PC-9 (cell line): ENCODE results near the gene KLHL30. TPM values are rescaled to one million over a fixed set of nuclear protein-coding genes. Genes with fewer than 3 reads are reported as not detected.

Experiments used
- BruUV-seq: library from RNA; stranded (reverse); fragments of 400-500 nt; replicated peaks from 2 replicates; lab custom pipeline; 2021; lab: Mats Ljungman, UMichigan
- CTCF ChIA-PET: fragments of 300-600 bp; sonication (Branson Sonifier 250); formaldehyde crosslinking; loops from one replicate; lab custom pipeline; 2022; ENCODE audit warnings: antibody characterized with exemption; lab: Charles Lee
- POLR2A ChIA-PET: fragments of 300-600 bp; sonication (Branson Sonifier 250); formaldehyde crosslinking; loops from one replicate; lab custom pipeline; 2022; ENCODE audit warnings: antibody characterized with exemption; ENCODE audit not compliant: unreplicated experiment; lab: Charles Lee
- DNase-seq, 2 experiments: peaks; one replicate each; pipeline versions ENCODE4 v3.0.0 to v3.0.0-alpha.2; 2015 to 2022; ENCODE audit warnings: mixed read lengths in 1 of 2
- H2AFZ ChIP-seq: fragments of 200-600 bp; sonication (generic); 2 replicates; pipeline ENCODE4 v1.8.1; 2017; ENCODE audit warnings: antibody characterized with exemption
- H3F3A ChIP-seq: fragments of 200-600 bp; sonication (generic); 2 replicates; pipeline ENCODE4 v1.8.1; 2017; ENCODE audit warnings: antibody characterized with exemption, mild to moderate bottlenecking, low read depth; ENCODE audit not compliant: insufficient read depth
- H3K27ac ChIP-seq: fragments of 200-600 bp; sonication (generic); 2 replicates; pipeline ENCODE4 v1.6.1; 2016; ENCODE audit warnings: mixed run types
- H3K27me3 ChIP-seq: fragments of 200-600 bp; sonication (generic); 2 replicates; pipeline ENCODE4 v1.6.1; 2016; ENCODE audit warnings: low read depth, mixed run types; ENCODE audit not compliant: insufficient read depth
- H3K36me3 ChIP-seq: fragments of 200-600 bp; sonication (generic); 2 replicates; pipeline ENCODE4 v1.6.1; 2016; ENCODE audit warnings: low read depth, mixed run types
- H3K4me1 ChIP-seq: fragments of 200-600 bp; sonication (generic); replicated peaks from 2 replicates; pipeline ENCODE4 v1.6.1; 2016; ENCODE audit warnings: mixed run types; ENCODE audit not compliant: insufficient read depth
- H3K4me2 ChIP-seq: fragments of 200-600 bp; sonication (generic); 2 replicates; pipeline ENCODE4 v1.6.1; 2017; ENCODE audit warnings: mixed run types
- H3K4me3 ChIP-seq: fragments of 200-600 bp; sonication (generic); 2 replicates; pipeline ENCODE4 v1.6.1; 2016; ENCODE audit warnings: mixed run types
- H3K79me2 ChIP-seq: fragments of 200-600 bp; sonication (generic); 2 replicates; pipeline ENCODE4 v1.6.1; 2017; ENCODE audit warnings: low read depth, mixed run types
- H3K9me2 ChIP-seq: fragments of 200-600 bp; sonication (generic); 2 replicates; pipeline ENCODE4 v1.8.1; 2017; ENCODE audit warnings: mild to moderate bottlenecking; ENCODE audit not compliant: insufficient read depth
- H3K9me3 ChIP-seq: fragments of 200-600 bp; sonication (generic); 2 replicates; pipeline ENCODE4 v1.8.1; 2016; ENCODE audit warnings: low read depth; ENCODE audit not compliant: insufficient read depth
- H4K20me1 ChIP-seq: fragments of 200-600 bp; sonication (generic); 2 replicates; pipeline ENCODE4 v1.8.1; 2017; ENCODE audit not compliant: insufficient read depth
- CTCF ChIP-seq: fragments of 200-600 bp; sonication (generic); conservative IDR thresholded peaks from 2 replicates; pipeline ENCODE4 v1.6.1; 2017; ENCODE audit warnings: mixed run types, antibody characterized with exemption, mild to moderate bottlenecking, moderate library complexity
- EZH2 ChIP-seq: fragments of 200-600 bp; sonication (generic); IDR thresholded peaks from 2 replicates; pipeline ENCODE4 v1.8.0; 2017; ENCODE audit warnings: antibody characterized with exemption, low read depth
- intact Hi-C: fragments of 100-400 bp; cut with micrococcal nuclease; formaldehyde crosslinking; loops from one replicate; pipeline ENCODE4 v1.10.0; 2022; ENCODE audit not compliant: unreplicated experiment
- total RNA-seq: library from RNA; stranded (reverse); gene quantifications from 2 replicates; pipeline ENCODE4 v1.2.3, GENCODE V29; 2021

Gene KLHL30
- total RNA-seq, 1 experiment from 2014 or later = 1.2 TPM

DNA sequence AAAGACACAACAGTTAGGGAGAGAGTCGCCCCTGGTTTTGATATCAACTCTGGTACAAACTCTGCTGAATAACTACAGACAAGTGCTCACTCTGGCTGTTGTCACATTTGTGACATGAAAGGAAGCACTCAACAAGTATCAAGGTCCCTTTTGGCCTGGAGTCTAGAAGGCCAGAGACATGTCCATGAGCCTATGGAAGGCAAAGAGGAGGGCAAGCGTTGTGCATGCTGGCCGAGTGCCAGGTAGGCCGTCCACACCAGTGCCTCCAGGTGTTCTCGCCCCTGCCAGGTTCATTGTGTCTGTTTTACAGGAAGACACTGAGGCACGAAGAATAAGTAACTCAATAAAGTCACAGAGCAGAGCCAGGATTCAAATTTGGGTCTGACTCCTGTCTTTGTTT lies 43.9 kb downstream of the KLHL30 start:
- H2AFZ ChIP-seq = no peak overlapping the region
- 0 out of 2 replicates have a peak, but pooled peaks cover 6% of the 10 kb centered on the region for H4K20me1 ChIP-seq

GRCh38 chr2:238183821-238184220 lies 45.4 kb downstream of the KLHL30 start:
- H3K9me3 ChIP-seq = no peaks in the 10 kb centered on the region
- no peak for DNase-seq
- H3K4me1 ChIP-seq = no peaks in the 10 kb centered on the region
- no TSS peak for BruUV-seq
- TF ChIP-seq EZH2 (no peak), CTCF (no peak)
- H3K79me2 ChIP-seq = no peaks in the 10 kb centered on the region
- no peaks in the 10 kb centered on the region for H3K27me3 ChIP-seq
- H3K36me3 ChIP-seq = peaks cover 39% of the 10 kb centered on the region
- no peak overlapping the region for H2AFZ ChIP-seq
- ChIA-PET CTCF (no interaction called here), POLR2A (interaction anchor here (0.6 kb wide), 1 partner anchor 40 kb away, joined by 4 read pairs; no protein-coding TSS in a partner anchor)
- H3K9me2 ChIP-seq = no peaks in the 10 kb centered on the region
- peaks cover 9% of the 10 kb centered on the region; the same call in 1 of the 2 replicates for H4K20me1 ChIP-seq
- peaks cover 4% of the 10 kb centered on the region; the same call in 1 of the 2 replicates for H3F3A ChIP-seq
- no peak overlapping the region for H3K4me2 ChIP-seq
- H3K4me3 ChIP-seq = no peak overlapping the region
- no peak overlapping the region for H3K27ac ChIP-seq
- intact Hi-C loops = loop anchor here (10.0 kb wide), 1 partner anchor 119 kb away; the partner anchor contains the start of gene SCLY

More for the DNA sequence above, 43.9 kb downstream of the KLHL30 start:
- CTCF ChIA-PET = no interaction called here
- peaks cover 9% of the 10 kb centered on the region; the same call in 1 of the 2 replicates for H3F3A ChIP-seq
- no peak overlapping the region for H3K27ac ChIP-seq
- TF ChIP-seq CTCF (no peak), EZH2 (no peak)
- H3K36me3 ChIP-seq = peaks cover 44% of the 10 kb centered on the region
- H3K79me2 ChIP-seq = no peaks in the 10 kb centered on the region
- no TSS peak for BruUV-seq
- no peak overlapping the region for H3K4me2 ChIP-seq
- no peaks in the 10 kb centered on the region for H3K9me3 ChIP-seq
- no peak overlapping the region for H3K4me3 ChIP-seq
- intact Hi-C loops = loop anchor here (10.0 kb wide), 1 partner anchor 118 kb away; the partner anchor contains the start of gene SCLY
- no peaks in the 10 kb centered on the region for H3K9me2 ChIP-seq
- no peaks in the 10 kb centered on the region for H3K4me1 ChIP-seq
- DNase-seq = peak in 1 of 2 experiments; percentile 3
- POLR2A ChIA-PET = no interaction called here
- H3K27me3 ChIP-seq = no peaks in the 10 kb centered on the region

GRCh38 chr2:238187618-238188548 lies 49.4 kb downstream of the KLHL30 start:
- Histone ChIP-seq H3K27me3 (no peaks in the 10 kb centered on the region), H3K36me3 (peaks cover 31% of the 10 kb centered on the region), H3K4me3 (no peak overlapping the region), H3K9me3 (no peaks in the 10 kb centered on the region), H3K4me2 (no peak overlapping the region), H3K27ac (no peak overlapping the region), H3K79me2 (no peaks in the 10 kb centered on the region), H3K9me2 (no peaks in the 10 kb centered on the region), H4K20me1 (peaks cover 13% of the 10 kb centered on the region; the same call in 1 of the 2 replicates), H3K4me1 (no peaks in the 10 kb centered on the region), H3F3A (0 out of 2 replicates have a peak, but pooled peaks cover 9% of the 10 kb centered on the region), H2AFZ (no peak overlapping the region)
- no peak for DNase-seq
- ChIA-PET CTCF (interaction anchor here (0.6 kb wide), 1 partner anchor 146 kb away, joined by 3 read pairs; no protein-coding TSS in a partner anchor), POLR2A (no interaction called here)
- BruUV-seq = no TSS peak
- TF ChIP-seq EZH2 = no peak
- TF ChIP-seq CTCF = no peak
- intact Hi-C loops = loop anchor here (10.0 kb wide), 1 partner anchor 123 kb away; the partner anchor contains the start of gene SCLY
